Activated CD4-positive, alpha-beta T cell treated with anti-CD3 and anti-CD28 coated beads, Interleukin-2, Interleukin-6, amounts not matched to agents 100 ng/mL and 50 ng/mL, durations not matched to agents 16 hours and 8 hours (primary cell): ENCODE data around the gene PARVA.

ENCODE experiments used
- DNase-seq: peaks from one replicate; pipeline ENCODE4 v3.0.0-alpha.2; 2020

Gene PARVA

GRCh38 chr11:12564012-12564411 is 186.6 kb downstream of the PARVA start:
- no peak for DNase-seq

- DNase-seq: no peak
Measured at GRCh38 chr11:12565406-12565805, 188.0 kb downstream of the PARVA start.

- DNase-seq: no peak
Measured at GRCh38 chr11:12567746-12568460, 190.5 kb downstream of the PARVA start.

- DNase-seq: no peak
Measured at GRCh38 chr11:12569499-12570425, 192.4 kb downstream of the PARVA start.

GRCh38 chr11:12573707-12574485 is 196.5 kb downstream of the PARVA start:
- DNase-seq: no peak

GRCh38 chr11:12577725-12578644 is 200.6 kb downstream of the PARVA start:
- DNase-seq: no peak

- DNase-seq: no peak
Measured at GRCh38 chr11:12581416-12581815, 204.0 kb downstream of the PARVA start.

- no peak for DNase-seq
Measured at GRCh38 chr11:12581923-12582322, 204.6 kb downstream of the PARVA start.
